Natural killer cell (primary cell): Measurements from ENCODE around the gene OR8G1. TPM values are rescaled to one million over a fixed set of nuclear protein-coding genes. Genes with fewer than 3 reads are reported as not detected.

Experiments
- ATAC-seq, 3 donors: fragments of 150-1000 bp in 2 of 3; fragments of 200-7000 bp in 1 of 3; cut with Tn5 transposase; 1 replicate in 1 of 3; 2 replicates in 2 of 3; pipeline ENCODE4 v1.10.0; 2021; ENCODE audit warnings: mild to moderate bottlenecking in 2 of 3, moderate library complexity in 2 of 3
- DNase-seq, 2 donors: peaks; one replicate each; pipeline versions ENCODE4 v3.0.0 to v3.0.0-alpha.2; 2013 to 2021; ENCODE audit warnings: mixed read lengths in 1 of 2
- H3K27ac ChIP-seq: one replicate; pipeline ENCODE4 v1.5.1; 2013; ENCODE audit warnings: mild to moderate bottlenecking, low read length
- H3K27me3 ChIP-seq: one replicate; pipeline ENCODE4 v1.6.1; 2013; ENCODE audit warnings: low read length; ENCODE audit not compliant: control insufficient read depth, insufficient read depth
- H3K36me3 ChIP-seq: one replicate; pipeline ENCODE4 v1.6.1; 2013; ENCODE audit warnings: low read length; ENCODE audit not compliant: control insufficient read depth, insufficient read depth
- H3K4me1 ChIP-seq: one replicate; pipeline ENCODE4 v1.6.1; 2013; ENCODE audit warnings: low read length; ENCODE audit not compliant: control insufficient read depth, insufficient read depth
- H3K4me3 ChIP-seq: one replicate; pipeline ENCODE4 v1.5.1; 2013; ENCODE audit warnings: low read length
- H3K9me3 ChIP-seq: one replicate; pipeline ENCODE4 v1.6.1; 2013; ENCODE audit warnings: low read length; ENCODE audit not compliant: control insufficient read depth, insufficient read depth
- H3K27ac Mint-ChIP-seq, 2 donors: one replicate each; pipeline ENCODE4 v1.8.0; 2022; ENCODE audit warnings: mild to moderate bottlenecking in 2 of 2, mixed read lengths in 2 of 2, moderate library complexity in 1 of 2
- H3K27me3 Mint-ChIP-seq, 2 donors: one replicate each; pipeline ENCODE4 v1.8.0; 2022; ENCODE audit warnings: low read depth in 2 of 2, mixed read lengths in 2 of 2
- H3K36me3 Mint-ChIP-seq: one replicate; pipeline ENCODE4 v1.8.0; 2022; ENCODE audit warnings: mixed read lengths
- H3K4me1 Mint-ChIP-seq, 2 donors: one replicate each; pipeline ENCODE4 v1.8.0; 2022; ENCODE audit warnings: mixed read lengths in 2 of 2
- H3K4me3 Mint-ChIP-seq: one replicate; pipeline ENCODE4 v1.8.0; 2022; ENCODE audit warnings: mild to moderate bottlenecking, moderate library complexity, mixed read lengths
- H3K9me3 Mint-ChIP-seq, 2 donors: one replicate each; pipeline ENCODE4 v1.8.0; 2022; ENCODE audit warnings: mixed read lengths in 2 of 2
- CTCF ChIP-seq: fragments of 200-600 bp; IDR thresholded peaks from one replicate; pipeline ENCODE4 v1.8.0; 2022; ENCODE audit warnings: antibody characterized with exemption
- WGBS: methylation state at CpG from one replicate; pipeline ENCODE4 v1.1.7; 2013; ENCODE audit warnings: missing lambda C conversion rate; ENCODE audit not compliant: insufficient coverage; 5-methylcytosine and 5-hydroxymethylcytosine counted together
- intact Hi-C: fragments of 100-400 bp; cut with micrococcal nuclease; formaldehyde crosslinking; loops from one replicate; pipeline ENCODE4 v1.14.2; 2022
- total RNA-seq, 4 donors: library from RNA; stranded (reverse); fragments of 120-200 nt in 1 of 4; gene quantifications; one replicate each; pipeline versions ENCODE4 v1.2.3 to v1.2.4, GENCODE V29; 2013 to 2022

OR8G1 gene
- total RNA-seq, 3 donors from 2014 or later (not counting 1 experiment from before 2014, with no cell fraction given), result not detected

- no peak overlapping the region for H3K27ac Mint-ChIP-seq
- Histone ChIP-seq H3K9me3 (no peaks in the 10 kb centered on the region), H3K27me3 (no peaks in the 10 kb centered on the region), H3K36me3 (no peaks in the 10 kb centered on the region), H3K4me3 (no peak overlapping the region), H3K4me1 (no peaks in the 10 kb centered on the region), H3K27ac (no peak overlapping the region)
- H3K36me3 Mint-ChIP-seq, result no peaks in the 10 kb centered on the region
- intact Hi-C loops, result no loop called here
- no peak for ATAC-seq
- no peak for TF ChIP-seq CTCF
- WGBS, result 87% methylated on average over 6 of the region's 6 CpGs
- H3K4me3 Mint-ChIP-seq, result no peak overlapping the region
- H3K27me3 Mint-ChIP-seq, result peaks cover 0 to 3% of the 10 kb centered on the region in 2 donors
- H3K9me3 Mint-ChIP-seq, result no peaks in the 10 kb centered on the region
- H3K4me1 Mint-ChIP-seq, result no peaks in the 10 kb centered on the region
- DNase-seq, result no peak
Observed at GRCh38 chr11:124209824-124210357, 31.0 kb upstream of the OR8G1 start.

- Mint-ChIP-seq H3K36me3 (no peaks in the 10 kb centered on the region), H3K27ac (no peak overlapping the region), H3K4me1 (no peaks in the 10 kb centered on the region), H3K4me3 (no peak overlapping the region), H3K9me3 (no peaks in the 10 kb centered on the region), H3K27me3 (peaks cover 0 to 3% of the 10 kb centered on the region in 2 donors)
- no peak for DNase-seq
- Histone ChIP-seq H3K27me3 (no peaks in the 10 kb centered on the region), H3K4me1 (no peaks in the 10 kb centered on the region), H3K4me3 (no peak overlapping the region), H3K9me3 (no peaks in the 10 kb centered on the region), H3K27ac (no peak overlapping the region), H3K36me3 (no peaks in the 10 kb centered on the region)
- no peak for TF ChIP-seq CTCF
- intact Hi-C loops, result no loop called here
- 84% methylated on average over 5 of the region's 5 CpGs for WGBS
- ATAC-seq, result no peak
Observed at GRCh38 chr11:124210421-124210820, 30.5 kb upstream of the OR8G1 start.

GRCh38 chr11:124211321-124211720, 29.6 kb upstream of the OR8G1 start:
- Mint-ChIP-seq H3K9me3 (no peaks in the 10 kb centered on the region), H3K36me3 (no peaks in the 10 kb centered on the region), H3K4me3 (no peak overlapping the region), H3K27ac (no peak overlapping the region), H3K27me3 (peaks cover 0 to 3% of the 10 kb centered on the region in 2 donors), H3K4me1 (no peaks in the 10 kb centered on the region)
- DNase-seq (no peak), ATAC-seq (no peak)
- intact Hi-C loops, result no loop called here
- Histone ChIP-seq H3K27ac (no peak overlapping the region), H3K9me3 (no peaks in the 10 kb centered on the region), H3K27me3 (no peaks in the 10 kb centered on the region), H3K4me3 (no peak overlapping the region), H3K36me3 (no peaks in the 10 kb centered on the region), H3K4me1 (no peaks in the 10 kb centered on the region)
- no peak for TF ChIP-seq CTCF

- Histone ChIP-seq H3K36me3 (no peaks in the 10 kb centered on the region), H3K4me3 (no peak overlapping the region), H3K27me3 (no peaks in the 10 kb centered on the region), H3K9me3 (no peaks in the 10 kb centered on the region), H3K27ac (no peak overlapping the region), H3K4me1 (no peaks in the 10 kb centered on the region)
- H3K9me3 Mint-ChIP-seq, result no peaks in the 10 kb centered on the region
- WGBS, result 75% methylated on average over 1 of the region's 3 CpGs
- no peak overlapping the region for H3K4me3 Mint-ChIP-seq
- no peak for TF ChIP-seq CTCF
- no peaks in the 10 kb centered on the region for H3K4me1 Mint-ChIP-seq
- H3K27me3 Mint-ChIP-seq, result peaks cover 0 to 3% of the 10 kb centered on the region in 2 donors
- H3K27ac Mint-ChIP-seq, result no peak overlapping the region
- intact Hi-C loops, result no loop called here
- ATAC-seq (no peak), DNase-seq (no peak)
- no peaks in the 10 kb centered on the region for H3K36me3 Mint-ChIP-seq
Observed at GRCh38 chr11:124214027-124214426, 26.9 kb upstream of the OR8G1 start.
